ENCODE measurements around the gene ETV6.

ETV6 gene

GRCh38 chr12:11920231-11920630 is 270.8 kb downstream of the ETV6 start:
- no peak overlapping the region for H3K27ac Mint-ChIP-seq
- H3K9me3 Mint-ChIP-seq (ENCODE audit: low read depth): no peaks in the 10 kb centered on the region

GRCh38 chr12:11922361-11922760 is 272.9 kb downstream of the ETV6 start:
- Mint-ChIP-seq H3K4me3 (no peak overlapping the region), H3K27me3 (no peaks in the 10 kb centered on the region), H3K36me3 (no peaks in the 10 kb centered on the region), H3K27ac (no peak overlapping the region), H3K9me3 (ENCODE audit: low read depth) (no peaks in the 10 kb centered on the region), H3K4me1 (ENCODE audit: low read depth) (no peaks in the 10 kb centered on the region)

More at GRCh38 chr12:11920231-11920630, 270.8 kb downstream of the ETV6 start:
- H3K36me3 Mint-ChIP-seq: no peaks in the 10 kb centered on the region
- no peak overlapping the region for H3K4me3 Mint-ChIP-seq
- no peaks in the 10 kb centered on the region for H3K4me1 Mint-ChIP-seq (ENCODE audit: low read depth)
- H3K27me3 Mint-ChIP-seq: no peaks in the 10 kb centered on the region

- Mint-ChIP-seq H3K4me1 (ENCODE audit: low read depth) (no peaks in the 10 kb centered on the region), H3K4me3 (no peak overlapping the region), H3K9me3 (ENCODE audit: low read depth) (no peaks in the 10 kb centered on the region), H3K27ac (no peak overlapping the region), H3K27me3 (no peaks in the 10 kb centered on the region), H3K36me3 (no peaks in the 10 kb centered on the region)
Observed at GRCh38 chr12:11923067-11923466, 273.6 kb downstream of the ETV6 start.

- Mint-ChIP-seq H3K9me3 (ENCODE audit: low read depth) (no peaks in the 10 kb centered on the region), H3K4me1 (ENCODE audit: low read depth) (no peaks in the 10 kb centered on the region)
Observed at GRCh38 chr12:11927286-11927935, 277.9 kb downstream of the ETV6 start.

GRCh38 chr12:11929714-11930113 is 280.2 kb downstream of the ETV6 start:
- H3K4me1 Mint-ChIP-seq (ENCODE audit: low read depth): no peaks in the 10 kb centered on the region
- no peak overlapping the region for H3K27ac Mint-ChIP-seq
- no peak overlapping the region for H3K4me3 Mint-ChIP-seq
- peaks cover 3% of the 10 kb centered on the region for H3K27me3 Mint-ChIP-seq
- no peaks in the 10 kb centered on the region for H3K36me3 Mint-ChIP-seq
- no peaks in the 10 kb centered on the region for H3K9me3 Mint-ChIP-seq (ENCODE audit: low read depth)

More at GRCh38 chr12:11927286-11927935, 277.9 kb downstream of the ETV6 start:
- Mint-ChIP-seq H3K36me3 (no peaks in the 10 kb centered on the region), H3K27ac (no peak overlapping the region), H3K4me3 (no peak overlapping the region), H3K27me3 (peaks cover 3% of the 10 kb centered on the region)

GRCh38 chr12:11939223-11939622 is 289.7 kb downstream of the ETV6 start:
- no peak overlapping the region for H3K27ac Mint-ChIP-seq
- H3K27me3 Mint-ChIP-seq: no peaks in the 10 kb centered on the region
- H3K36me3 Mint-ChIP-seq: no peaks in the 10 kb centered on the region
- no peaks in the 10 kb centered on the region for H3K9me3 Mint-ChIP-seq (ENCODE audit: low read depth)
- no peaks in the 10 kb centered on the region for H3K4me1 Mint-ChIP-seq (ENCODE audit: low read depth)
- no peak overlapping the region for H3K4me3 Mint-ChIP-seq

- H3K36me3 Mint-ChIP-seq: no peaks in the 10 kb centered on the region
- no peaks in the 10 kb centered on the region for H3K4me1 Mint-ChIP-seq (ENCODE audit: low read depth)
- no peak overlapping the region for H3K27ac Mint-ChIP-seq
- H3K4me3 Mint-ChIP-seq: no peak overlapping the region
- H3K9me3 Mint-ChIP-seq (ENCODE audit: low read depth): no peaks in the 10 kb centered on the region
- H3K27me3 Mint-ChIP-seq: no peaks in the 10 kb centered on the region
Observed at GRCh38 chr12:11941606-11942337, 292.3 kb downstream of the ETV6 start.

- no peaks in the 10 kb centered on the region for H3K27me3 Mint-ChIP-seq
- no peak overlapping the region for H3K4me3 Mint-ChIP-seq
- peaks cover 3% of the 10 kb centered on the region for H3K4me1 Mint-ChIP-seq (ENCODE audit: low read depth)
- H3K9me3 Mint-ChIP-seq (ENCODE audit: low read depth): no peaks in the 10 kb centered on the region
- no peaks in the 10 kb centered on the region for H3K36me3 Mint-ChIP-seq
- H3K27ac Mint-ChIP-seq: no peak overlapping the region
Observed at GRCh38 chr12:11943919-11944700, 294.6 kb downstream of the ETV6 start.

Data from activated naive CD8-positive, alpha-beta T cell (primary cell).